Measurements from ENCODE around the gene SDK2.
"Not testable (repeated sequence)": the region's sequence is repeated elsewhere in the genome, so short reads cannot be mapped to it uniquely, and the experiment has no call there.

Gene SDK2

DNA sequence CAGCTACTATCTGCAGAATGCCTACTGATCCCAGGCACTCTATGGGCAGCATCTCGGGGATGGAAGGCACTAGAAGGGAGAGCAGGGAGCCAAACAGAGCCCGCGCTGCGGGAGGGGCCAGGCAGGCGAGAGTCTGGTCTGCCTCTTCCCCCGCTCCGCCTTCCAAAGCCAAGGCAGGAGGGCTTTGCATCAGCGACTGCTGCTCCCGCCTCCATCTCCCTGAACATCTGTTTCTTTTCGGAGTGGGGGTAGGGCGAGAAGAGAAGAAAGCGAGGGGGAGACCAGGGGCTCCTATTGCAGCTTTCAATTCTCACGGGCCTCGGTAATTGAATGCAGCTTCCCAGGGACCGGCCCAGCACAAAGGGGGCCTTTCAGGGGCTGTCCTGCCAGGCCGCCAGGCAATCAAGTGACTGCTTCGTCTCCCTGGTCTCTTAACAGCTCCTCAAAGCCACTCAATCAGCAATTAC, 301.0 kb downstream of the SDK2 start:
- no peak for DNase-seq (ENCODE audit: low spot score)

GRCh38 chr17:73342541-73343167, 301.6 kb downstream of the SDK2 start:
- DNase-seq (ENCODE audit: low spot score), result no peak

GRCh38 chr17:73342050-73342522, 302.2 kb downstream of the SDK2 start:
- DNase-seq (ENCODE audit: low spot score), result no peak

DNA sequence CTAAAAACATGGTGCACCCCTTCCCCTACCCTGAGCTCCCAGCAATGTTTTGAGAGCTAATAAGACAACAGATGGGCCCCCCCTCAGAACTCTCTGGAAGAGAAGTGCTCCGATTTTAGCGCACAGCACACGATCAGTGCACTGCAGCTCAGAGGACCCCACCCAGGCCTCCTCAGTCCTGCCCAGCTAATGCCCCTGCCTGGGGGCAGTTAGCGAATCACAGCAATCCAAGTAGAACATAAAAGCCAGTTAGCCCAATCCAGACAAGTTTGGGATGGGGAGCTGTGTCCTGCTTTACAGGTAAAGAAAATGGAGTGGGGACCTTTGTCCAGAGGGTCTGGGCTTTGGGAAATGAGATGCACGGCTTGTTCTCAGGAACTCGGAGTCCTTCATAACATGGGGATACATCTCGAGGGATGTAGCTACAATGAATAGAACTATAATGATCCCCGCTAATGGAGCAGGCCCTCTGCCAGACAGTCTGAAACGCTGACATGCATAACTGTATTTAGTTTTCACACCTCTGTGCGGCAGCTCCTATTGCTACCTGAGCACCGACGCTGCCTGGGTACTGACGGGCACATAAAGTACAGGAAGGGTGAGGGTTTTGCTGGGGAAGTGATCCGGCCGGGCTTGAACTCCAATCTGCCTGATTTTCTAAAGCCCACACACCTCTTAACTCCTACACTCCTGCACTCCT, 302.7 kb downstream of the SDK2 start:
- DNase-seq (ENCODE audit: low spot score), result no peak

GRCh38 chr17:73340093-73340596, 304.1 kb downstream of the SDK2 start:
- no peak for DNase-seq (ENCODE audit: low spot score)

DNA sequence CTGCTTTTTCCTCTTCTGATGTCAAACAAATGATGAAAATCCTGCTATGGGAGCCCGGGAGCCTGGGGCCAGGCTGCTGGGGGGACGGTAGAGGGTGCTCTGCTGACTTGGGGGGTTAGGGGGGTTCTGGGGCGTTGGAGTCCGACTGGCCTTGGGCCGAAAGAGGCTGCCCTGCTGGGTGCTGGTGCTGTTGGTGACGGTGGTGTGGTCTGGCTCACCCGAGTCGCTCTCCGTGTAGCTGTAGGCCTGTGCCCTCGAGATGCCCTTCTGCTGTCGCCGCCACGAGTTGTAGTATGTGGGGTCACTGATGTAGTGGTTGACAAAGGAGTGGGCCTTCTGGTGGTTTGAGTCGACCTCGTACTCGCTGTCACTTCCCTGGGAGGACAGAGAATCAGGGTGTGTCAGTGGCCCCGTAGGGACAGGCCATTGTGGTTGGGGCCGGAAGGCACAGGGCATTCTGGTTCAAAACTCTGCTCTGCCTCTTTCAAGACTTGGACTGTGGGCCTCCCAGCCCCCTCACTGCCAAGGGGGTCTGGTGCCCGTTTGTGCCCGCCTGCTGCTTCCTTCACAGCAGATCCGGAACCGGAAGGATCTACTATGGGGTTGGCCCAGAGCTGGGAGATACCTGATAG, 305.6 kb downstream of the SDK2 start:
- no peak for DNase-seq (ENCODE audit: low spot score)

GRCh38 chr17:73338050-73338521, 306.2 kb downstream of the SDK2 start:
- no peak for DNase-seq (ENCODE audit: low spot score)

GRCh38 chr17:73337330-73337710, 306.9 kb downstream of the SDK2 start:
- DNase-seq (ENCODE audit: low spot score), result no peak

DNA sequence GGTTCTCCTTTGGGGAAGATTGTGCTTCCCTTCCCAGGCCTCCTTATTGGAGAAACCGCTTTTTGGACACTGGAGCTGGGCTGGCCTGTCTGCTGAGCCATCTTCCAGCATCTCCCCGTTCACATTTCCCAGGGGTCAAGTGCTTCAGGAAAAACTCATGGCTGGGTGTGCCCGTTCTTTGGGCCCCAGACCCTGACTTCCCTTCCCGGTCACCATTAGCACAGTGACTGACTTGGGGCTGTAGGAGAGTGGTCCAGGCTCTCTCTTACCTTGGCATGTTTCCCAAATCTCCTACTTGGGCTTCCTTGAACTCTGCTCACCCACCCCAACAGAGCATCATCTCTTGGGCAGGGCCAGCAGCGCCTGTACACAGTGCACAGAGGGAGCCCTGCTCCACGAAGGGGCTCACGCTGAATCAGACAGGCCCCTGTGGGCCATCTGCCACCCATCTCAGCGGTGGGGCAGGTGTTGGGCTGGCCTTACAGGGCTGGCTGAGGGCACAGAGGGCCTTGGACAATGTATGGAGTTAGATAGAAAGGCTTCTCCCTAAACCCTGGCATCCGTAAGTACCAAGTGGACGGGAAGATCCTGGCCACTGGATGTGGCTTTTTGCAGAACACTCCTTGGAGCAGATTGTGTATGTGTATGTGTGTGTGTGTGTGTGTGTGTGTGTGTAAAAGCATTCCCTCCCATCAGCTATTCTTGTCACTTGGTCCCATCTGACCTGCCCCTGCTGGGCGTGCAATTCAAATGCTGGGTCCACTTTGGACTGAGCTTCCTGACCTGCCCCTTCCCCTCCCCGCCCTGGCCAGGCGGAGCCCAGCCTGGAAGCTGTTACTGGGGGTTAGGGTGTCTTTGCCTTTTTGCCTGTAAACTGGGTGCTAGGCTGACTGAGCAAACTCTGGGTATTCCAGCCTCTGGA, 307.6 kb downstream of the SDK2 start:
- DNase-seq (ENCODE audit: low spot score), result no peak

DNA sequence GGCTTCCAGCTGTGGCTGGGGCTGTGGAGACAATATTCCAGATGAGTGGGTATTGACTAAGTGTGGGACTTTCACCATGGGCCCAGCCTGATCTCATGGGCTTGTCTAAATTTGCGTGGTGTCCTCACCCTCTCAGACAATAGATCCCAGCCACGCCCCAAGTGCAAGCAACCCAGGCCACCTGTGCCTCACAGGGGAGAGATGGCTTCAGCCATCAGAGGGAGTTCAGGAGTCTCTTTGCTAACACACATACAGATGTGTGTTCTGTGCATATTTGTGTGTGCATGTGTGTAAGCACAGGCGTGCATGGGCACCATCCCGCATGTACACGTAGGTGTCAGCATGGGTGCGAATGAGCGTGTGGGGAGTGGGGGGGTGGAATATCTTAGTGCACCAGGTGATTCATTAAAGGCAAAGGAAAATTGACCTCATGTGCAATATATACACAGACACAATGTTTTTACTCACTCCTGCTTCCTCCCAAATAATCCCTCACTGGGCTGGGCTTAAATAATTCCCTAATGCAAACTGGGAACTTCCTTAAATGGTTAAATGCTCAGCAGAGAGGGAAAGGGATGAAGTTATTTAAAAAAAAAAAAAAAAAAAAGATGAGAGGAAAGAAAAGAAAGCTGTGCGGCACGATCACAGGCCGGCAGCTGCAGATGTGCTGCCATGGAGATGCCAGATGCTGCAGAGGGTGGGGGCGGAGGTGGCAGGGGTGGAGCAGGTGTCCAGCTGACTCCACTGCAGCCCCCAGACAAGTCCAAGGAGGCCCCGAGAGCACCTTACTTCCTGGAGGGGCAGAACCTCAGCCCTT, 308.4 kb downstream of the SDK2 start:
- no peak for DNase-seq (ENCODE audit: low spot score)

GRCh38 chr17:73334771-73335513, 309.3 kb downstream of the SDK2 start:
- DNase-seq (ENCODE audit: low spot score), result no peak

DNA sequence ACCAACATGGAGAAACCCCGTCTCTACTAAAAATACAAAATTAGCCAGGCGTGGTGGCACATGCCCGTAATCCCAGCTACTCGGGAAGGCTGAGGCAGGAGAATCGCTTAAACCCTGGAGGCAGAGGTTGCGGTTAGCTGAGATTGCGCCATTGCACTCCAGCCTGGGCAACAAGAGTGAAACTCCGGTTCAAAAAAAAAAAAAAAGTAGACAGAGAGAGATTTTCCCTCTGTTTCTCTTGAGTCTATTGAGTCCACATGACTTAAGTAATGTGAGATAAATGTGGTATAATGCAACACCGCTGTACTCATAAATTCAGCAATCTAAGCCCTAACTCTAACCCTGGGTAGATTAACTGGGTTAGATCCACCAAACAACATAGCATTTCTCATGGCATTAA, 310.8 kb downstream of the SDK2 start:
- not testable (repeated sequence) for DNase-seq (ENCODE audit: low spot score)

DNA sequence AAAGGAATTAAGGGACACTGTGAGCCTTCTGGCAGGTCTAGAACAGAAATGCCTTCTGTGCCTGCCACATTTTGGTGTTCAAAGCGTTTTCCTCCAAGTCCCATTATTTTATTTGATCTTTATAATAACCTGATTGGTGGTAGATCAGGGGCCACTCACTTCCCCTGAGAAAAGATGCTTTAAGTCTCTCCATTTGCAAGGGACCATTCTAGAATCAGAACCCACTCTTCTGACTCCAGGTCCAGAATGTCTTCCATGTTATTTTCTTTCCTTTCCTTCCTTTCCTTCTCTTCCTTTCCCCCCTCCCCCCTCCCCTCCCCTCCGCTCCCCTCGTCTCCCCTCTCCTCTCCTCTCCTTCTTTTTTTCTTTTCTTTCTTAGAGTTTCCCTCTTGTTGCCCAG, 313.2 kb downstream of the SDK2 start:
- DNase-seq (ENCODE audit: low spot score), result no peak

- no peak for DNase-seq (ENCODE audit: low spot score)
These were observed 316.6 kb downstream of the SDK2 start for GRCh38 chr17:73327676-73328075.

DNA sequence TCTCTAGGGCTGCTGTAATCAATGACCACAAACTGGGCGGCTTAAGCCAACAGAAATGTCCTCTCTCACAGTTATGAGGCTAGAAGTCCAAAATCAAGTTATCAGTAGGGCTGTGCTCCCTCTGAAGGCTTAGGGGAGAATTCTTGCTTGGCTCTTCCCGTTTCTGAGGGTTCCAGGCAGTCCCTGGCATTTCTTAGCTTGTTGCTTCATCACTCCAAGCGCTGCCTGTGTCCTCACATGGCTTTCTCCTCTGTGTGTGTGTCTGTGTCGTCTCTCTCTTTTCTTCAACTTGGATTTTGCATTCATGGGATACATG, 318.8 kb downstream of the SDK2 start:
- no peak for DNase-seq (ENCODE audit: low spot score)

- no peak for DNase-seq (ENCODE audit: low spot score)
These were observed 319.3 kb downstream of the SDK2 start for GRCh38 chr17:73324711-73325526.

- DNase-seq (ENCODE audit: low spot score), result no peak
These were observed 320.1 kb downstream of the SDK2 start for GRCh38 chr17:73324160-73324475.

DNA sequence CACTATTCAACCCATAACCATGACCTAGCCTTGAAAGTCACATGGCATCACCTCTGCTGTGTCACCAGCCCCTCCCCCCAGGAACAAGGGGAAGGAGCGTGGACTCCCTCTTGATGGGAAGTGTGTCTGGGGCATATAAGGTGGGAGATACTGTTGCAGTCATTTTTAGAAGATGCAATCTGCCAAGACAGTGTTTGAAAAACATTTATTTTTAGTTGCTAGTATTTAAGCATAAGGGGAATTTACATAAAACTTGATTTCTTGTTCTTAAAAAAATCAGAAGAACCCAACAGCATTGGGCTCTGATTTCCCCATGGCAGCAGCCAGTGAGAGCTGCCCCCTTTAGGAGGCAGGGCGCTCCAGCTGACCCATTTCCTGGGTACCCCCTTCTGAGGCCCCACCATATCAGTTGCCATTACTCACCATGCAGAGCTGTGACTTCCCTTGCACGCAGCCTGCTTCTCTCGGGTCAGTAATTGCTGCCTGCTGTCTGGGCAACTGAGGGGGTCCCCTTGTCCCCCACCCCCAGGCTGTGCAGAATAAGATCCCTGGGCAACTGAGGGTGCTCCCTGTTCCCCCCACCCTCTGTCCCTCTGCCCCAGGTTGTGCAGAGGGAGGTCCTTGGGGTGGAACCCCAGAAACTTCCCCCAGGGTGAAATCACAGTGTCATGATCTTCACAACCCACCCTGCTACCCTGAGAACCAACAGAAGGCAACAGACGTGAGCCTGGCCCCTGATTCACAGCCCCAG, 320.7 kb downstream of the SDK2 start:
- no peak for DNase-seq (ENCODE audit: low spot score)

Data from germinal center (tissue), 1 donor.